SK-N-SH (cell line): ENCODE results near the gene SPANXN2. TPM values are rescaled to one million over a fixed set of nuclear protein-coding genes. Genes with fewer than 3 reads are reported as not detected.
"Not testable (repeated sequence)": the region's sequence is repeated elsewhere in the genome, so short reads cannot be mapped to it uniquely, and the experiment has no call there.

ENCODE experiments used
- CTCF ChIA-PET: fragments of 300-600, 350-600 bp; formaldehyde crosslinking; extraction: SDS; loops from one replicate; lab custom pipeline; 2021; lab: Yijun Ruan, JAX
- POLR2A ChIA-PET: fragments of 350-600 bp; sonication (Branson Sonifier 250); formaldehyde crosslinking; extraction: SDS; loops from one replicate; lab custom pipeline; 2020; ENCODE audit warnings: antibody characterized with exemption, inconsistent platforms; lab: Yijun Ruan, JAX
- DNase-seq: peaks from one replicate; pipeline ENCODE4 v3.0.0; 2012
- H2AFZ ChIP-seq: fragments of 200-600 bp; sonication (generic); 2 replicates; pipeline ENCODE4 v1.8.1; 2016; ENCODE audit warnings: antibody characterized with exemption, mild to moderate bottlenecking, low read depth
- H3F3A ChIP-seq: fragments of 200-600 bp; sonication (generic); replicated peaks from 2 replicates; pipeline ENCODE3; 2016; ENCODE audit warnings: antibody characterized with exemption, mild to moderate bottlenecking; ENCODE audit not compliant: insufficient read depth
- H3K27ac ChIP-seq, 2 experiments: fragments of 200-500 bp in 1 of 2; fragments of 200-600 bp in 1 of 2; sonication (Bioruptor generic) in 1 of 2; sonication (generic), shearing (Covaris generic) in 1 of 2; 2 replicates each; pipeline versions ENCODE4 v1.5.1 to v1.6.1; 2014 to 2016; ENCODE audit warnings: low read depth in 2 of 2, inconsistent platforms in 1 of 2, low read length in 1 of 2, mild to moderate bottlenecking in 1 of 2, mixed read lengths in 1 of 2
- H3K27me3 ChIP-seq: fragments of 200-600 bp; sonication (generic), shearing (Covaris generic); 2 replicates; pipeline ENCODE4 v1.6.1; 2016; ENCODE audit warnings: mixed run types; ENCODE audit not compliant: insufficient read depth
- H3K36me3 ChIP-seq, 2 experiments: fragments of 200-500 bp in 1 of 2; fragments of 200-600 bp in 1 of 2; sonication (Bioruptor generic) in 1 of 2; sonication (generic) in 1 of 2; replicated peaks in 1 of 2; 2 replicates each; pipeline versions ENCODE3 to v1.5.1; 2014 to 2016; ENCODE audit warnings: low read length in 1 of 2, mild to moderate bottlenecking in 1 of 2; ENCODE audit not compliant: insufficient read depth in 2 of 2, control insufficient read depth in 1 of 2
- H3K4me1 ChIP-seq, 2 experiments: fragments of 200-500 bp in 1 of 2; fragments of 200-600 bp in 1 of 2; sonication (Bioruptor generic) in 1 of 2; sonication (generic), shearing (Covaris generic) in 1 of 2; 2 replicates each; pipeline versions ENCODE4 v1.5.1 to v1.6.1; 2014 to 2016; ENCODE audit warnings: low read depth in 1 of 2, low read length in 1 of 2, mixed run types in 1 of 2; ENCODE audit not compliant: insufficient read depth in 2 of 2, control insufficient read depth in 1 of 2
- H3K4me2 ChIP-seq: fragments of 200-600 bp; sonication (generic), shearing (Covaris generic); 2 replicates; pipeline ENCODE4 v1.6.1; 2017; ENCODE audit warnings: mixed run types
- H3K4me3 ChIP-seq, 2 experiments: fragments of 200-500 bp in 1 of 2; fragments of 200-600 bp in 1 of 2; sonication (Bioruptor generic) in 1 of 2; sonication (generic), shearing (Covaris generic) in 1 of 2; 2 replicates each; pipeline versions ENCODE4 v1.5.1 to v1.8.1; 2014 to 2016; ENCODE audit warnings: low read depth in 2 of 2, inconsistent platforms in 1 of 2, low read length in 1 of 2, mild to moderate bottlenecking in 1 of 2, mixed read lengths in 1 of 2, moderate library complexity in 1 of 2
- H3K79me2 ChIP-seq: fragments of 200-600 bp; sonication (generic); 2 replicates; pipeline ENCODE4 v1.8.1; 2017; ENCODE audit warnings: mild to moderate bottlenecking; ENCODE audit not compliant: insufficient read depth
- H3K9ac ChIP-seq: fragments of 200-600 bp; sonication (generic); 2 replicates; pipeline ENCODE4 v1.6.1; 2017; ENCODE audit warnings: mixed run types
- H3K9me2 ChIP-seq: fragments of 200-600 bp; sonication (generic); 2 replicates; pipeline ENCODE4 v1.6.1; 2017; ENCODE audit warnings: mixed run types
- H3K9me3 ChIP-seq: fragments of 200-600 bp; sonication (generic); 2 replicates; pipeline ENCODE4 v1.6.1; 2017; ENCODE audit warnings: mixed run types, mild to moderate bottlenecking, moderate library complexity
- H4K20me1 ChIP-seq: fragments of 200-600 bp; sonication (generic); 2 replicates; pipeline ENCODE4 v1.6.1; 2017; ENCODE audit warnings: mild to moderate bottlenecking, mixed run types; ENCODE audit not compliant: insufficient read depth
- CHD2 ChIP-seq: fragments of 150-350 bp; IDR thresholded peaks from 2 replicates; pipeline ENCODE4 v1.6.1; 2018; ENCODE audit warnings: low read length; ENCODE audit not compliant: partially characterized antibody
- ELF1 ChIP-seq: IDR thresholded peaks from 2 replicates; pipeline ENCODE4 v1.4.0; 2012
- EZH2phosphoT487 ChIP-seq: fragments of 200-600 bp; sonication (generic); IDR thresholded peaks from 2 replicates; pipeline ENCODE4 v1.6.1; 2017; ENCODE audit warnings: low read depth, mixed run types, mild to moderate bottlenecking, antibody characterized with exemption, moderate library complexity, borderline replicate concordance
- FOXM1 ChIP-seq: IDR thresholded peaks from 2 replicates; pipeline ENCODE4 v1.4.0; 2012; ENCODE audit warnings: low read depth, mild to moderate bottlenecking
- GATA2 ChIP-seq: sonication (generic); formaldehyde crosslinking; IDR thresholded peaks from 2 replicates; pipeline ENCODE4 v1.5.0; 2020; ENCODE audit warnings: mild to moderate bottlenecking, missing genetic modification reagents
- IRF3 ChIP-seq: fragments of 150-350 bp; IDR thresholded peaks from 2 replicates; pipeline ENCODE4 v1.6.1; 2016; ENCODE audit warnings: mild to moderate bottlenecking, low read depth, low read length
- POLR2AphosphoS5 ChIP-seq: IDR thresholded peaks from 2 replicates; pipeline ENCODE4 v1.6.1; 2012; ENCODE audit warnings: low read depth, low read length
- RAD21 ChIP-seq: IDR thresholded peaks from 2 replicates; pipeline ENCODE4 v1.6.1; 2012; ENCODE audit warnings: mild to moderate bottlenecking, low read length
- RCOR1 ChIP-seq: fragments of 150-350 bp; IDR thresholded peaks from 2 replicates; pipeline ENCODE4 v1.6.1; 2017; ENCODE audit warnings: antibody characterized with exemption, low read length
- SIN3A ChIP-seq: IDR thresholded peaks from 2 replicates; pipeline ENCODE4 v1.6.1; 2012; ENCODE audit warnings: low read depth, mild to moderate bottlenecking, low read length, moderate library complexity, borderline replicate concordance
- TAF1 ChIP-seq: IDR thresholded peaks from 2 replicates; pipeline ENCODE4 v1.6.1; 2012; ENCODE audit warnings: low read depth, mild to moderate bottlenecking, low read length, moderate library complexity, borderline replicate concordance
- TCF12 ChIP-seq: IDR thresholded peaks from 2 replicates; pipeline ENCODE4 v1.4.0; 2012
- TEAD4 ChIP-seq: IDR thresholded peaks from 2 replicates; pipeline ENCODE4 v1.4.0; 2012; ENCODE audit warnings: mild to moderate bottlenecking, borderline replicate concordance; ENCODE audit not compliant: insufficient read depth
- YY1 ChIP-seq: IDR thresholded peaks from 2 replicates; pipeline ENCODE4 v1.4.0; 2012; ENCODE audit warnings: low read depth, mild to moderate bottlenecking
- WGBS: methylation state at CpG from one replicate; pipeline ENCODE4 v1.1.6; 2017; ENCODE audit warnings: low lambda C conversion rate; 5-methylcytosine and 5-hydroxymethylcytosine counted together
- polyA plus RNA-seq, 3 experiments: library from polyadenylated mRNA; depleted of rRNA; stranded (reverse); fragments of >200 nt; gene quantifications; 2 replicates each; pipeline ENCODE4 v1.2.3, GENCODE V29; 2012
- TF ChIP-seq, protein P1 (sequence below): IDR thresholded peaks from 2 replicates; pipeline ENCODE4 v1.4.0; 2012; ENCODE audit warnings: low read depth, borderline replicate concordance
- TF ChIP-seq, protein P2 (sequence below): IDR thresholded peaks from 2 replicates; pipeline ENCODE4 v1.4.0; 2012; ENCODE audit warnings: low read depth

SPANXN2 gene, protein sequence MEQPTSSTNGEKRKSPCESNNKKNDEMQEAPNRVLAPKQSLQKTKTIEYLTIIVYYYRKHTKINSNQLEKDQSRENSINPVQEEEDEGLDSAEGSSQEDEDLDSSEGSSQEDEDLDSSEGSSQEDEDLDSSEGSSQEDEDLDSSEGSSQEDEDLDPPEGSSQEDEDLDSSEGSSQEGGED
- polyA plus RNA-seq (2012; rRNA removed), result not detected in 2 replicates
- polyA plus RNA-seq (2012; cell fraction: cytosol; rRNA removed), result not detected in 2 replicates
- not detected in 2 replicates for polyA plus RNA-seq (2012; cell fraction: nucleus; rRNA removed)

GRCh38 chrX:143720652-143721051 lies at the start of gene SPANXN2:
SPANXN2 (minus strand) TSS chrX:143720752; CDS start chrX:143720668, 84 bp downstream.
- H3K36me3 ChIP-seq, H4K20me1 ChIP-seq, H3K9me3 ChIP-seq, H3K27ac ChIP-seq, H3K4me1 ChIP-seq, H3K79me2 ChIP-seq, H3K27me3 ChIP-seq, H3K9ac ChIP-seq, H3K9me2 ChIP-seq, H3K4me3 ChIP-seq, H3F3A ChIP-seq, CTCF ChIA-PET, DNase-seq, H2AFZ ChIP-seq, H3K4me2 ChIP-seq, POLR2A ChIA-PET: not testable (repeated sequence)
- WGBS, result 0% methylated on average over 2 of the region's 2 CpGs

GRCh38 chrX:143768976-143769375 lies 48.4 kb upstream of the SPANXN2 start:
- POLR2A ChIA-PET, result no interaction called here
- 0% methylated on average over 3 of the region's 3 CpGs for WGBS

GRCh38 chrX:143767789-143768188 lies 47.2 kb upstream of the SPANXN2 start:
- H3K36me3 ChIP-seq, POLR2A ChIA-PET, H3K4me3 ChIP-seq, H4K20me1 ChIP-seq, H3K79me2 ChIP-seq, H3F3A ChIP-seq, DNase-seq, H3K27me3 ChIP-seq, H3K4me2 ChIP-seq, H2AFZ ChIP-seq, H3K9ac ChIP-seq, H3K9me2 ChIP-seq, CTCF ChIA-PET, H3K27ac ChIP-seq, H3K9me3 ChIP-seq, H3K4me1 ChIP-seq: not testable (repeated sequence)
- WGBS, result 0% methylated on average over 6 of the region's 12 CpGs

More at GRCh38 chrX:143768976-143769375, 48.4 kb upstream of the SPANXN2 start:
- TF ChIP-seq RAD21 (no peak), POLR2AphosphoS5 (no peak), IRF3 (no peak), RCOR1 (no peak), TAF1 (no peak), FOXM1 (no peak), TCF12 (no peak), EZH2phosphoT487 (no peak), SIN3A (no peak), TEAD4 (no peak), YY1 (no peak), GATA2 (CRISPR knock-in tag) (no peak), CHD2 (no peak), ELF1 (no peak)
- TF ChIP-seq, protein P1, sequence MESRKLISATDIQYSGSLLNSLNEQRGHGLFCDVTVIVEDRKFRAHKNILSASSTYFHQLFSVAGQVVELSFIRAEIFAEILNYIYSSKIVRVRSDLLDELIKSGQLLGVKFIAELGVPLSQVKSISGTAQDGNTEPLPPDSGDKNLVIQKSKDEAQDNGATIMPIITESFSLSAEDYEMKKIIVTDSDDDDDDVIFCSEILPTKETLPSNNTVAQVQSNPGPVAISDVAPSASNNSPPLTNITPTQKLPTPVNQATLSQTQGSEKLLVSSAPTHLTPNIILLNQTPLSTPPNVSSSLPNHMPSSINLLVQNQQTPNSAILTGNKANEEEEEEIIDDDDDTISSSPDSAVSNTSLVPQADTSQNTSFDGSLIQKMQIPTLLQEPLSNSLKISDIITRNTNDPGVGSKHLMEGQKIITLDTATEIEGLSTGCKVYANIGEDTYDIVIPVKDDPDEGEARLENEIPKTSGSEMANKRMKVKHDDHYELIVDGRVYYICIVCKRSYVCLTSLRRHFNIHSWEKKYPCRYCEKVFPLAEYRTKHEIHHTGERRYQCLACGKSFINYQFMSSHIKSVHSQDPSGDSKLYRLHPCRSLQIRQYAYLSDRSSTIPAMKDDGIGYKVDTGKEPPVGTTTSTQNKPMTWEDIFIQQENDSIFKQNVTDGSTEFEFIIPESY, result no peak
- TF ChIP-seq, protein P2, sequence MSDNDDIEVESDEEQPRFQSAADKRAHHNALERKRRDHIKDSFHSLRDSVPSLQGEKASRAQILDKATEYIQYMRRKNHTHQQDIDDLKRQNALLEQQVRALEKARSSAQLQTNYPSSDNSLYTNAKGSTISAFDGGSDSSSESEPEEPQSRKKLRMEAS, result no peak
- TF ChIP-seq, all 33 proteins: peak for 0
- CTCF ChIA-PET, result no interaction called here
- no peak overlapping the region for H3K9ac ChIP-seq
- no peaks in the 10 kb centered on the region for H3K79me2 ChIP-seq
- no peaks in the 10 kb centered on the region for H3F3A ChIP-seq
- no peaks in the 10 kb centered on the region for H3K9me2 ChIP-seq
- H3K36me3 ChIP-seq, result no peaks in the 10 kb centered on the region
- no peak overlapping the region for H3K4me2 ChIP-seq
- no peaks in the 10 kb centered on the region for H3K4me1 ChIP-seq
- H3K27me3 ChIP-seq, result no peaks in the 10 kb centered on the region
- no peaks in the 10 kb centered on the region for H3K9me3 ChIP-seq
- no peaks in the 10 kb centered on the region for H4K20me1 ChIP-seq
- DNase-seq, result no peak
- H2AFZ ChIP-seq, result no peak overlapping the region
- H3K27ac ChIP-seq, result no peak overlapping the region
- no peak overlapping the region for H3K4me3 ChIP-seq
